Measurements from ENCODE around the gene TPGS2.
A peak's percentile ranks its signal among the peaks of the same experiment; 100 is the strongest.
"Not testable (repeated sequence)": the region's sequence is repeated elsewhere in the genome, so short reads cannot be mapped to it uniquely, and the experiment has no call there.

Gene TPGS2, protein sequence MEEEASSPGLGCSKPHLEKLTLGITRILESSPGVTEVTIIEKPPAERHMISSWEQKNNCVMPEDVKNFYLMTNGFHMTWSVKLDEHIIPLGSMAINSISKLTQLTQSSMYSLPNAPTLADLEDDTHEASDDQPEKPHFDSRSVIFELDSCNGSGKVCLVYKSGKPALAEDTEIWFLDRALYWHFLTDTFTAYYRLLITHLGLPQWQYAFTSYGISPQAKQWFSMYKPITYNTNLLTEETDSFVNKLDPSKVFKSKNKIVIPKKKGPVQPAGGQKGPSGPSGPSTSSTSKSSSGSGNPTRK

DNA sequence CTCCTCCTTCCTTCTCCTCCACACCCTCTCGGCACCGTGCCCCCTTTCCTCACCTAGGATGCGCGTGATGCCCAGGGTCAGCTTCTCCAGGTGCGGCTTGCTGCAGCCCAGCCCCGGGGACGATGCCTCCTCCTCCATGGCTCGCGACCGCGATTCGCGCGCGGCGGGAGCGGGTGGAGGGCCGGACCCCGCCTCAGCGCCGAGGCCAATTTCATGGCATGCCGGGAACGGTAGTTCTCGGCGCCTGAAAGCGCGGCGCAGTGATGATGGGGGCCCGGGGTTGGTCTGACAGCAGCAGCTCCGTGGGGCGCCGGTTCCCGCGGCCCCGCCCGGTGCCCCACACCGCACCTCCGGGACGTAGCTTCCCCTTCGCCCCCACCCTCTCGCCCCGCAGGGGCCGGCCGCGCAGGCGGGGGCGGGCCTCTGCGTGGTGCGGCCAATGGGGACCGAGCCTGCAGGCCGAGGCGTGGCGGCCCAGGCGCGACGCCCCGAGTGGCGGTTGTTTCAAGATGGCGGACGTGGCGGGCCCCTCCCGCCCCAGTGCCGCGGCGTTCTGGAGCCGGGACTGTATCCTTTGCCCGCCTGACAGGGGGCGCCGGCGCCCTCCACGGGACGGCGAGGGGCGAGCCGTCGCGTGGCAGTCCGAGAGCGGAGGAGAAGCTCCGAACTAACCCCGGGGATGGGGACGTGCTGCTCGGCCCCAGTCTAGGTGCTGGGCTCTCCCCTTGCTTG lies at the start of gene TPGS2, which contains the start of gene KIAA1328:
Gene TPGS2 (minus strand): TSS at position 373 of the 732 bp plus-strand sequence. CDS start 235 bp downstream, at position 138.
Gene KIAA1328 (plus strand): TSS at position 498 of the 732 bp plus-strand sequence. CDS start 12 bp downstream, at position 510.
- DNase-seq = peak; percentile 64 to 83 (median 66)

DNA sequence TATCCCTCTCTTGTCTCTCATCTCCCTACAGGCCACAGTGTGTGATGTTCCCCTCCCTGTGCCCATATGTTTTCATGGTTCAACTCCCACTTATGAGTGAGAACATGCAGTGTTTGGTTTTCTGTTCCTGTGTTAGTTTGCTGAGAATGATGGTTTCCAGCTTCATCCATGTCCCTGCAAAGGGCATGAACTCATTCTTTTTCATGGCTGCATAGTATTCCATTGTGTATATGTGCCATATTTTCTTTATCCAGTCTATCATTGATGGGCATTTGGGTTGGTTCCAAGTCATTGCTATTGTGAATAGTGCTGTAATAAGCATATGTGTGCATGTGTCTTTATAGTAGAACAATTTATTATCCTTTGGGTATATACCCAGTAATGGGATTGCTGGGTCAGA lies 45.0 kb upstream of the TPGS2 start:
- not testable (repeated sequence) for DNase-seq

DNA sequence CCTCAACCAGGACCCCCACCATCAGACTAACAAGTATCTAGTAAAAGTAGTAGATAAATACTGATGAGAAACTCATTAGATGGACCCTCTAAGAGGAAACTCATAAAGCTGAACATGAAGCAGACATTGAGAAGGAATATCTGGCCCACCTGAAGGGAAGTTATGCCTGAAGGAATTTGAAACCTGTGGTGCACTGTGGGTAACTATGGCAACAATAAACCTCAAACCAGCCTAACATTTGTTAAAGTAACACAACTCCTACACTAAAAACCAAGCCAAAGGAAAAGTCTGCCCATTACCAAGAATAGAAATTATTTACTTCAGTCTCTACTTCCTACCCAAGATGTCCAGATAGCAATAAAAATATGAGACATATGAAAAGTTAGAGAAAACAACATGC lies 43.5 kb upstream of the TPGS2 start:
- DNase-seq = no peak

DNA sequence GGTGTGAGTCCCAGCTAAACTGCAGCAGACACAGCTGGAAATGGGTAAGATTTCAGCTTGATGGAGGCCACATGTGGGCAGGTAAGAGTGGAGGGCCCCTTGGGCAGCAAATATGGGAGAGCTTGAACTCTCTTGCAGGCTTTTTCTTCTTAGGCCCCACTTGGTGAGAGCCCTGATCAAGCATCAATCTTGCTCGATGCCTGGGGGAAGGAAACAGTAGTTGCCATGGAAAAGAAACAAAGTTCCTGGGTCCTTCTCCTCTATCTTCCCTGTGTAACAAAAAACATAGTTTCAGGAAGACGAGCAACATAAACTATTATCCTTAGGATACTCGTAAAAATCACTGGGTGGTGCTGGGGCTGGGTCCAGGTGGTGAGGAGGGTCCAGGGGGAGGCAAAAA lies 43.0 kb upstream of the TPGS2 start:
- DNase-seq = no peak

DNA sequence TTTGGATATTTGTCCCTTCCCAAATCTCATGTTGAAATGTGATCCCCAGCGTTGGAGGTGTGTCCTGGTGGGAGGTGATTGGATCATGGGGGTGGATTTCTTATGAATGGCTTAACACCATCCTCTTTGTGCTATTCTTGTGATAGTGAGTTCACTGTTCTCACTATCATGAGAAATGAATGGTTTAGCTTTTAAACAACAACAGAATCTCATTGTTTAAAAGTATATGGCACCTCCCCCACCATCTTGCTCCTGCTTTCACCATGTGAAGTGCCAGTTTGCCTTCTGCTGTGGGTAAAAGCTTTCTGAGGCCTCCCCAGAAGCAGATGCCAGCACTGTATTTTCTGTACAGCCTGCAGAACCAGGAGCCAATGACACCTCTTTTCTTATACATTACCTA lies 38.3 kb upstream of the TPGS2 start:
- no peak for DNase-seq

DNA sequence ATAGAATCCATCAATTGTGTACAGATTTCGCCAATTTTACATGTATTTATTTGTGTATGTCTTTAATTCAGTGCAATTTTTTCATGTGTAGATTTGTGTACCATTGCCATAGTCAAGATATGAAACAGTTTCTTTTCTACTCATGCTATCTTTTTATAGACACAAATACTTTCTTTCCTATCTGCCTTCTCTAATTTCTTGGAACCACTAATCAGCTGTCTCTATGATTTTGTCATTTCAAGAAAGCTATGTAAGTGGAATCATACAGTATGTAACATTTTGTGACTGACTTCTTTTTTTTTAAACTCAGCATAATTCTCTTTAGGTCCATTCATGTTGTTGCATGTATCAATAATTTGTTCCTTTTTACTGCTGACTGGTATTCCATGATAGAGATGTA lies 33.4 kb upstream of the TPGS2 start:
- DNase-seq = no peak

DNA sequence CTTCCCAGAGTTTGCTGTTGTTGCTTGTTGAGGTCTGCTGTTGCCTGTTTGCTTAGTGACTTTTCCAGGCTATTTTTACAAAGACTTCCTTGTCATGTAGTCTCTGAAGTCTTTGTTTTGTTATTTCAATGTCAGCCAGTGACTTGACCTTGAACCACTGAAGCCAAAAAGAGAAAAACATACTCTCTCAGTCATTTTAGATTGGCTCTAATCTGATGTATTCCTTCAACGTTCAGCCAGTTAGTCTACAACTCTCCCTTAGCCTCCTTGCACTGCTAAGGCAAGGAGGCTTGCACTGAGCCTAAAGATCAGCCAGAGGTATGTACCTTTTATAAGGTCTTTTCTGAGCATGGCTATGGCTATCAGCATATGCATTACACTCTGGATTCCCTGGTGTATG lies 28.0 kb upstream of the TPGS2 start:
- no peak for DNase-seq

DNA sequence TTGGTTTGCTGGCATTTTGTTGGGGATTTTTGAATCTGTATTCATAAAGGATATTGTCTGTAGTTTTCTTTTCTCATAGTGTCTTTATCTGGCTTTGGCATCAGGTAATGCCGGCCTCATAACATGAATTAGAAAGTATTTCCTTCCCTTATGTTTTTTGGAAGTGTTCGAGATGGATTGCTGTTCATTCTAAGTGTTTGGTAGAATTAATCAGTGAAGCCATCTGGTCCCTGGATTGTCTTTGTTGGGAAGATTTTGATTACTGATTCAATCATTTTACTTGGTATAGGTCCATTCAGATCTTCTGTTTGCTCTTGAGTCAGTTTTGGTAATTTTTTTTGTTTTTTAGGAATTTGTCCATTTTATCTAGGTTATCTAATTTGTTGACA lies 22.4 kb upstream of the TPGS2 start:
- no peak for DNase-seq

DNA sequence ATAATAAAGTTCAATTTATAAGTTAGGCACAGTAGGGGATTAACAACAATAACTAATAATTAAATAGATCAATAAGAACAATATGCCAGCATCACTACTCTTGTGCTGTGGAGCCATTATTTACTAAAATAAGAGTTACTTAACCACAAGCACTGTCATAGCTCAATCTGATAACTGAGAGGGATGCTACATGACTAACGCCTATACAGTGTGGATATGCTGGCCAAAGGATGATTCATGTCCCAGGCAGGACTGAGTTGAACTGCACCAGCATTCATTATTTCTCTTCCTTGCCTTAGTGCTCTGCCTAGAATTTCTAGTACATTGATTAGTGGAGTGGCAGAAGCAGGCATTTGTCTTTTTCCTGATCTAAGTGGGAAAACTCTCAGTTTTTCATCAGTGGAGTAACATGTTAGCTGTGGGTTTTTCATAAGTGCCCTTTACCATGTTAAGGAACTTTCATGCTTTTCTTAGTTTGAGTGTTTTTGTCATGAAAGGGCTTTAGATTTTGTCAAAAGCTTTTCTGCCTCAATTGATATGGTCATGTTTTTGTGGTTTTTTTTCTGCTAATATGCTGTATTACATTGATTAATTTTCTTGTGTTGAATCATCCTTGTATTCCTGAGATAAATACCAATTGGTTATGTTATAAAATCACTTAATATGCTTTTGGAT lies 21.9 kb upstream of the TPGS2 start:
- no peak for DNase-seq

DNA sequence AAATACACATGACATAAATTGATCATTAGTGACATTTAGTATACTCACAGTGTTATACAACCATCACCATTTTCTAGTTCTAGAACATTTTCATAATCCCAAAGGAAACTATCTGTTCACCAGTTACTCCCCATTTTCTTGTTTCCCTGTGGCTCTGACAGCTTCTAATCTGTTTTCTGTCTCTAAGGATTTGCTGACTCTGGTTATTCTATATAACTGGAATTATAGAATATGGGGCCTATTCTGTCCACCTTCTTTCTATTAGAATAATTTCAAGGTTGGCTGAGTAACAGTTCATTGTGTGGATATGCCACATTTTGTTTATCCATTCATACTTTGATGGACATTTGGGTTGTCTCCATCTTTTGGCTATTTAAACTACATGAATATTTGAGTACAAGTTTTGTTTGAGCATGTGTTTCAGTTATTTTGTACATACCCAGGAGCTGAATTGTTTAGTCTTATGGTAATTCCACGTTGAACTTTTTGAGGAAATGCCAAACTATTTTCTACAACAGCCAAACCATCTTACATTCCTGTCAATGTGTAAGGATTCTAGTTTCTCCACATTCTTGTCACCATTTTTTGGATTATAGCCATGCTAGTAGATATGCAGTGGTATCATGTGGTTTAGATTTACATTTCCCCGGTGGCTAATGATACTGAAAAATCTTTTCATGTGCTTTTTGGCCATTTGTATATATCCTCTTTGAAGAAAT lies 20.6 kb upstream of the TPGS2 start:
- DNase-seq = no peak

DNA sequence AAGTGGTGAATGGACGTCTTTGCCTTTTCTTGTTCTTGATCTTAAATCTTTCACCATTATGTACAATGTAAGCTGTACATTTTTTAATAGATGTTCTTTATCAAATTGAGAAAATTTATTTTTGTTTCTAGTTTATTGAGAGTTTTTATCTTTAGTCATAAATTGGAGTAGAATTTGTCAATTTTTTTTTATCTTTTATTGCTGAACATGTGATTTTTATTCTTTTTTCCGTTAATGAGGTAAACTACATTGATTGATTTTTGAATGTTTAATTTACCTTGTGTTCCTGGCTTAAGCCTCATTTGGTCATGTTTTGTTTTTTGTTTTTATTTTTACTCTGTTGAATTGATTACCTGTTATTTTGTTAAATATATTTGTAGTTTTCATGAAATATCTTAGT lies 19.8 kb upstream of the TPGS2 start:
- no peak for DNase-seq

DNA sequence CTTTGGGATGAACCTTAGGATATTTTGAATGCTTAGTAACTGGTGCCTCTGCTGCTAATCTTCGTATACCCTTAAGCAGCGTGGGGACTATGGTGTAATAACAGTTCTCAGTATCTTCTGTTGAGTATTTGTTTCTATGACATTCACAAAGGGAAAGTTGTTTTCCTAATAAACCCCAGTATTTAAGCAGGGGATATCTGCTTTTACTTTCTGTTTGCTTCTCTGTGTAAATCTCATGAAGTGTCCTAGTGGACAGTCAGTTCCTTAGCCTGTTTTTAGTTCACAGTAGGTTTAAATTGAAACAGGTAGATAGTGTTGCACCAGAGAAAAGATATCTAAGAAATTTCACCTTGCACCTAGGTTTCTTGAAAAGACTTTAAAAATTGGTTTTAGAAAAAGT lies 15.0 kb upstream of the TPGS2 start:
- no peak for DNase-seq

DNA sequence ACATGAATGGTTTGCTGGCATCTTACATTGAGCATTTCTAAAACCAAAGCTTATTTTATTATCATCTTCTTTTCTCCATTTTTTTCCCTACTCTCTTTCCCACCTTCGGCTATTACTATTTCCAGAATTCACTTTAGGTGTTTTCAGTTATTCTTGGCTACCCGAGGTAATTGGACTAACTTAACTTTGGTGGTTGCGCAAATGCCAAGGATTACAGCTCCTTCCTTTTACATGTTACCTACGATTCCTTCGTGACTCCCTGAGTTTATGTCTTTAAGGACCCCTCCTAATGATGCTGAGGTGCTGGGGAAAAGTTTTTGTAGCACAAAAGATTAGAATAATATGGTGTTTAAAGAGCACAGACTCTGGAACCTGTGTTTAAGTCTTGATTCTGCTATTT lies 14.4 kb upstream of the TPGS2 start:
- no peak for DNase-seq

DNA sequence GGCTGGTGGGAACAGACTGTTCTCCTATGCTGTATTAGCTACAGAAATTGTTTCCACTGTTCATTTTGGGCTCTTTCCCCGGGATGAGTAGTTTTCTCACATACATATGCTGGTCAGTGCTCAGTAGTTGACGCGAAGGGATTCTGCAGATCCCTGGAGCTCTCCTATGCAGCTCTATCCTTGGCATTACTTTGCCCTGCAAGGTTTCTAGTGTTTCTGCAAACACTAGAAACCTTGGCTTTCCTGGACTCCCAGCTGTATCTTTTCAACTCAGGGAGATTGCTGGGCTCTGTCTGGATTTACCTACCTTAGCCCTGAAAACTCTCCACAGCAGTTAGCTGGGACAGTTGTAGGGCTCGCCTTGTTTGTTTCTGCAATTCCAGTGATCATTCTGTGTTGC lies 11.0 kb upstream of the TPGS2 start:
- no peak for DNase-seq

DNA sequence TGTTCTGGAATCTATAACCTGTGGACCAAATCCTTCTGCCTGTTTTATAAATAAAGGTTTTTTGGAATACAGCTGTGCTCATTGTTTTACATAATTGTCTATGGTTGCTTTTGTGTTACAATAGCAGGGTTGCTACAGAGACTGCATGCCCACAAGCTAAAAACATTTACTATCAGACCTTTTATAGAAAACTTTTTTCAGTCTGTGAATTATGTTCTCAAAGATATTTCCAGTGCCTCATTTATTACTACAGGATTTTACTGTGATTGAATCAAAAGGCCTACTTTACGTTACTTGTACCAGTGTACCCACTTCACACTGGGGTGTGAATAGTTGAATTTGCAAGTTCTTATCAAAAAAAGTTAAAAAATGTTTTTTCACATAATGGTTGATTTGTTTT lies 7.1 kb upstream of the TPGS2 start:
- no peak for DNase-seq

DNA sequence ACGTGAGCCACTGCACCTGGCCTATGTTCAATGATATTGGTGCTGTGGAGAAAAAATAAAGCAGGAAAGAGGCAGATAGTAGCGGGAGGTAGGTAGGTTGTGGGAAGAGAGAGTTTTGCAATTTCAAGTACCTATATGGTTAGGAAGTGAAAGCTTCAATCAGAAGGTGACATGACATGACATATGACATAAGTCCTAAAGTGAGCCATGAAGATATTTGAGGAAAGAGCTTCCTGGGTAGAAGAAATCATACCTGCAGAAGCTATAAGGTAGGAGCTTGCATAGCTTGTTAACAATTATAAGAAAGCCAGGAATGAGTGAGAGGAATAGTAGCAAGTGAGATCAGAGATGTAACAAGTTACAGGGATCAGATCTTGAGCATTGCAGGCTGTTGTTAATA lies 4.3 kb upstream of the TPGS2 start:
- DNase-seq = no peak

DNA sequence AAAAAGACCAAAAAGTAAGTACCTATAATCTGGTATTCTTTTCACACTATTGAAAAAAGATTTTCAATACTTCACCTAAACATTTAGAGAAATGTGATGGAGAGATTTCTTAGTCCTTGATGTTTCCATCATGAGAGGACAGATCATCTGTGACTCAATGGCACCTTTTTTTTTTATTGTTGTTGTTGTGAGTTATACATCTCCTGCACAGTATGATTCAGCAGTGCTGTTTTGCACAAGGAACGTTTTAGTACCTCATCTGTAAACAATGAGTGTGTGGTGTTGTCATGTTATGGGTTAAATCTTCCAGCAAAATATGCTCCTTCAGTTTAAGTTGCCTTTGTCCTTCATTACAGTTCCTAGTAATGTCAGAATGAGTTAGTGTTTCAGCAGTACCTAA lies 2.3 kb upstream of the TPGS2 start:
- DNase-seq = no peak

DNA sequence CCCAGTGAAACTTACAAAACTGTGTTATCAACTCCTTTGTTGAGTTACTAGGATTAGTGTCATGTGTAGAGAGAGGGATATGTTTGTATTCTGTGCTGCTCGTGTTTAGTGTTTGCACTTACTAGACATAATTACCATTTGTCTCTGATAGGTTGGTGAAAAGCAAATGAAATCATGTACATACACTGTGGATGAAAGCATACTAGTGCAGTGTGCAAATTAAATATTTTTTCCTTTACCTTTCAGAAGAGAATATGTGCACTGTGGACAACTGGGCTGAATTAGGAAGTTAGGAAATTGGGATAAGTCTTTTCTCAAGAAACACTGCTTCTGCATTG lies 1.3 kb upstream of the TPGS2 start:
- DNase-seq = no peak

DNA sequence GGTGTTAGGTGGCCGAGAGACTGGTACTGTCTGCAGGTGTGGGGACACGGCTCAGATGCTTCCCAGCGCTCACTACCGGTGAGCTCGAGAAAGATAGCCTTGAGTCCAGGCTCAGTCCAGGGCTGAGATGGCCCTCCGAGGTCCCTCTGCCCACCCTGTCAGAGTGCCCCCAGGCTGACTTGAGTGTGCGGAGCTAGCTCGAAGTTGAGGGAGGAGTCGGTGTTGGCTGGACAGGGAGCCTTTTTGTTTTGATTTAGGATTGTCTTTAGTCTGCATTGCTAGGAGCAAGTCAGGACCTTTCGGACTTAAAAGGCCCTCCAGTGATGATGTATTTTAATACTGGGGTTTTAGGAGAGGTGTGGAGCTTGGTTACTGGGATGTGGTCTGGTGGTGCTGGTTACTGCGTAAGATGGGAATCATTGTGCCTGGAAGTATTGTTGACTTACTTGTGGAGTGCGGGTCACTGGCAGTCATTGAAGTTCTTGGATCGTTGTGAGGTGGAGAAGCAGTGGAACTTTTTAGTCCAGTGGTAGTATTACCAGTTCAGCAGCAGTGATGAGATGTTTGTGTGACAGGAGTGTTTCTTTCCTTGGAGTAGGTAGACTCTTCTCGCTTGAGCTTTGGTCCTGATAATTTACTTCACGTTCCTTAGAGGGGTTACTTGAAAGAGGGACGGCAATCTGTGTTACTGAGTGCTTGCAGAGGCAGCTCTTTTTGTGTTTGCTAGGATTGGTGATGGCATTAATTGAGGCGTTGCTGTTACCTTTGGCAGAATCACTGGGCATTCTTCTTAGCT lies 758 bp upstream of the TPGS2 start:
- peak in 1 of 4 experiments; percentile 32 for DNase-seq

DNA sequence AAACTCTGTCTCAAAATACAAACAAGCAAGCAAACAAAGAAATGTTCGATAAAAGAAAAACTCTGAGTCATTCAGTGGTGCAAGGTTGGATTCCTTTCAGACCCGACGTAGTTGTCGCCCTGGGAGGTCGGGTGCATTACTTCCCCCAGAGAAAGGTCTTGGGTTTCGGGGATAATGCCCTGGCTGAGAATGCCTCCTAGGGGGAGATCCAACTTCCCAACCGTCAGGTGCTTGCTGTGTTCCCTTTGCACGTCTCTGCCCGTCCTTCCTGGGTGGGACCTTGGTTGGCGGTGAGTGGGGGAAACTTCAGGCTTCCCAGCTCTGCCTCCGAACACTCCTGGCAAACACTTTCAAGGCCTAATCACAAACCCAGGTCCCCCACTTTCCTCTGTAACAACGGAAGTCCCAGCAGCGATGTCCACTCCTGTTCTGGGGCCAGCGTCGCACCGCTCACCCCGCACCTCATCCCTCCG lies 609 bp downstream of the TPGS2 start:
- DNase-seq = peak in 1 of 4 experiments; percentile 8

DNA sequence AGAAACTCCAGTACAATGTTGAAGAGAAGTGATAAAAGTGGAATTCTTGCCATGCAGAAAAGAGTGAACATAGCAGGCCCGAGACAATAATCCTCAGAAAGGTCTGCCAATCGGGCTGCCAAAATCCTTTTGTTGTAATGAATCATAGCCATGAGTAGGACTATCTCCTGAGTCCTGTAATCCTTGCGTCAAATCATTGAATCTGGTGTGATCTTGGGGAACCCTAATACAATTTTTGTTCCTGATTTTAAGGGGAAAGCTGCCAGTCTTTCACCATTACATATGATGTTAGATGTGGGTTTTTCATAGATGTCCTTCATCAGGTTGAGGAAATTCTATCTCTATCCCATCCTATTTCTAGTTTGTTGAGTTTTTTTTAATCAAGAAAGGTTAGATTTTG lies 2.2 kb downstream of the TPGS2 start:
- no peak for DNase-seq

DNA sequence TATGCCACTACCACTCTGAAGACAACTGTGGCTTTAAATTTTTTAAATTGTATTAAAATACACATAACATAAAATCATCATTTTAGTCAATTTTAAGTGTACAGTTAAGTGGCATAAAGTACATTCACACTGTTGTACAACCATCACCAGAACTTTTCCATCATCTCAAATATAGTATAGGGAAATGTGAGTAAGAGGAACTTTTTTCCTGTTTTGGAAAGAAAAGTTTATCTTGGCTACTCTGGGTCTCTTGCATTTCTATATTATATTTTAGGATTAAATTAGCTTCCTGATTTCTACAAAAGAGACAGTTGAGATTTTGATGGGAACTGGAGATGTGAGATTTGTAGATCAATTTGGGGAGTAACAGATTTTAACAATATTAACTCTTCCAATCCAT lies 3.3 kb downstream of the TPGS2 start:
- no peak for DNase-seq

All from activated naive CD4-positive, alpha-beta T cell (primary cell).